DND-41 (cell line): ENCODE results near the gene SLC44A1.

Experiments
- CTCF ChIP-seq: IDR thresholded peaks from 2 replicates; pipeline ENCODE4 v1.5.1; 2012; ENCODE audit warnings: borderline replicate concordance, low read length, moderate library complexity, mild to moderate bottlenecking; ENCODE audit not compliant: poor library complexity, severe bottlenecking; ENCODE audit errors: extremely low read depth
- EZH2 ChIP-seq: IDR thresholded peaks from 3 replicates; pipeline ENCODE4 v1.6.1; 2012; ENCODE audit warnings: borderline replicate concordance, low read depth, mild to moderate bottlenecking, moderate library complexity, low read length, inconsistent platforms; ENCODE audit not compliant: severe bottlenecking

DNA sequence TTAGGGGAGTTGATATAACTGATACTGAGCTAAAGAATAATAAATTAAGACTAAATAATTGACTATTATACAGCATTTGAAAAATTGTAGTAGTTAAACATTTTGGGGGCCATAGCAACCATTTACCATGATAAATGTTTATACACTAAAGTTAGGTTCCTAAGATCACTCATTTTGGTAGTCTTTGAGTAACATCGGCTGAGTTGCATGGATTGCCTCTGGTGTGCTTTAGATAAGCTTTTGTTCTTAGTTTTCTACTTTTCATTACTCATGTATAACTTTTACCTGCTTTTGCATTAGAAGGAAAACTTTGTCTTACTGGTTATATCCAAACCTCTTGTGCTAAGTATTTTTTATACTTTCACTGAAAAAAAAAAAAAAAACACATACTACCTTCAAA, 101.2 kb downstream of the SLC44A1 start:
- no peak for TF ChIP-seq EZH2
- no peak for TF ChIP-seq CTCF
